SU-DHL-6 (cell line): ENCODE data around the gene PRELP.

Source experiments
- EZH2phosphoT487 ChIP-seq: fragments of 200-600 bp; sonication (generic), shearing (Covaris generic); conservative IDR thresholded peaks from 2 replicates; pipeline ENCODE4 v1.6.1; 2018; ENCODE audit warnings: mild to moderate bottlenecking, antibody characterized with exemption, low read length, moderate library complexity, mixed read lengths
- TF ChIP-seq, protein P1 (sequence below): fragments of 200-600 bp; sonication (generic); IDR thresholded peaks from one replicate; pipeline ENCODE4 v1.5.1; 2017; ENCODE audit warnings: antibody characterized with exemption, mild to moderate bottlenecking, low read length, moderate library complexity; ENCODE audit not compliant: insufficient read depth, poor library complexity, severe bottlenecking

DNA sequence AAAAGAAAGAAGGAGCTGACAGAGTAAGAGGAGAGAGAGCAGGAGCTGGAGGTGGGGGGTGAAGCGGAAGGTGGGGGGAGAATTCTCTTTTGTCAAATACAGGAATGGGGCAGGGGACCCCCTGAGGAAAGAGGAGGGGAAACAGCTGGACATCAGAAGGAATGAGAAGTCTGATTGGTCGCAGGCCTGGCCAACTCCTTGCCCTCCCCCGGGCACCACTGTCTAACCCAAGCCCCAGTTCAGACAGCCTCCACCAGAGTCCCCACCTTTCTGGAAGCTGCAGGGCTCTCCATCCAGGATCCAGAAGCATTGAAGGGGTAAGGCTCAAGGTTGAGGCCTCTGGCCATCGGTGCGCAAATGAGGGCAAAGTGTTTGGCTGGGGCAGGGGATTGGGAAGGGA, 18.3 kb downstream of the PRELP start, which contains the start of gene OPTC:
- no peak for TF ChIP-seq EZH2phosphoT487
- TF ChIP-seq, protein P1, sequence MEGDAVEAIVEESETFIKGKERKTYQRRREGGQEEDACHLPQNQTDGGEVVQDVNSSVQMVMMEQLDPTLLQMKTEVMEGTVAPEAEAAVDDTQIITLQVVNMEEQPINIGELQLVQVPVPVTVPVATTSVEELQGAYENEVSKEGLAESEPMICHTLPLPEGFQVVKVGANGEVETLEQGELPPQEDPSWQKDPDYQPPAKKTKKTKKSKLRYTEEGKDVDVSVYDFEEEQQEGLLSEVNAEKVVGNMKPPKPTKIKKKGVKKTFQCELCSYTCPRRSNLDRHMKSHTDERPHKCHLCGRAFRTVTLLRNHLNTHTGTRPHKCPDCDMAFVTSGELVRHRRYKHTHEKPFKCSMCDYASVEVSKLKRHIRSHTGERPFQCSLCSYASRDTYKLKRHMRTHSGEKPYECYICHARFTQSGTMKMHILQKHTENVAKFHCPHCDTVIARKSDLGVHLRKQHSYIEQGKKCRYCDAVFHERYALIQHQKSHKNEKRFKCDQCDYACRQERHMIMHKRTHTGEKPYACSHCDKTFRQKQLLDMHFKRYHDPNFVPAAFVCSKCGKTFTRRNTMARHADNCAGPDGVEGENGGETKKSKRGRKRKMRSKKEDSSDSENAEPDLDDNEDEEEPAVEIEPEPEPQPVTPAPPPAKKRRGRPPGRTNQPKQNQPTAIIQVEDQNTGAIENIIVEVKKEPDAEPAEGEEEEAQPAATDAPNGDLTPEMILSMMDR = no peak
